PC-9 (cell line): ENCODE results near the gene ADSL. TPM values are rescaled to one million over a fixed set of nuclear protein-coding genes. Genes with fewer than 3 reads are reported as not detected.

ENCODE experiments used
- BruUV-seq: library from RNA; stranded (reverse); fragments of 400-500 nt; replicated peaks from 2 replicates; lab custom pipeline; 2021; lab: Mats Ljungman, UMichigan
- CTCF ChIA-PET: fragments of 300-600 bp; sonication (Branson Sonifier 250); formaldehyde crosslinking; loops from one replicate; lab custom pipeline; 2022; ENCODE audit warnings: antibody characterized with exemption; lab: Charles Lee
- POLR2A ChIA-PET: fragments of 300-600 bp; sonication (Branson Sonifier 250); formaldehyde crosslinking; loops from one replicate; lab custom pipeline; 2022; ENCODE audit warnings: antibody characterized with exemption; ENCODE audit not compliant: unreplicated experiment; lab: Charles Lee
- DNase-seq, 2 experiments: peaks; one replicate each; pipeline versions ENCODE4 v3.0.0 to v3.0.0-alpha.2; 2015 to 2022; ENCODE audit warnings: mixed read lengths in 1 of 2
- H2AFZ ChIP-seq: fragments of 200-600 bp; sonication (generic); 2 replicates; pipeline ENCODE4 v1.8.1; 2017; ENCODE audit warnings: antibody characterized with exemption
- H3F3A ChIP-seq: fragments of 200-600 bp; sonication (generic); 2 replicates; pipeline ENCODE4 v1.8.1; 2017; ENCODE audit warnings: antibody characterized with exemption, mild to moderate bottlenecking, low read depth; ENCODE audit not compliant: insufficient read depth
- H3K27ac ChIP-seq: fragments of 200-600 bp; sonication (generic); 2 replicates; pipeline ENCODE4 v1.6.1; 2016; ENCODE audit warnings: mixed run types
- H3K27me3 ChIP-seq: fragments of 200-600 bp; sonication (generic); 2 replicates; pipeline ENCODE4 v1.6.1; 2016; ENCODE audit warnings: low read depth, mixed run types; ENCODE audit not compliant: insufficient read depth
- H3K36me3 ChIP-seq: fragments of 200-600 bp; sonication (generic); 2 replicates; pipeline ENCODE4 v1.6.1; 2016; ENCODE audit warnings: low read depth, mixed run types
- H3K4me1 ChIP-seq: fragments of 200-600 bp; sonication (generic); replicated peaks from 2 replicates; pipeline ENCODE4 v1.6.1; 2016; ENCODE audit warnings: mixed run types; ENCODE audit not compliant: insufficient read depth
- H3K4me2 ChIP-seq: fragments of 200-600 bp; sonication (generic); 2 replicates; pipeline ENCODE4 v1.6.1; 2017; ENCODE audit warnings: mixed run types
- H3K4me3 ChIP-seq: fragments of 200-600 bp; sonication (generic); 2 replicates; pipeline ENCODE4 v1.6.1; 2016; ENCODE audit warnings: mixed run types
- H3K79me2 ChIP-seq: fragments of 200-600 bp; sonication (generic); 2 replicates; pipeline ENCODE4 v1.6.1; 2017; ENCODE audit warnings: low read depth, mixed run types
- H3K9me2 ChIP-seq: fragments of 200-600 bp; sonication (generic); 2 replicates; pipeline ENCODE4 v1.8.1; 2017; ENCODE audit warnings: mild to moderate bottlenecking; ENCODE audit not compliant: insufficient read depth
- H3K9me3 ChIP-seq: fragments of 200-600 bp; sonication (generic); 2 replicates; pipeline ENCODE4 v1.8.1; 2016; ENCODE audit warnings: low read depth; ENCODE audit not compliant: insufficient read depth
- H4K20me1 ChIP-seq: fragments of 200-600 bp; sonication (generic); 2 replicates; pipeline ENCODE4 v1.8.1; 2017; ENCODE audit not compliant: insufficient read depth
- CTCF ChIP-seq: fragments of 200-600 bp; sonication (generic); conservative IDR thresholded peaks from 2 replicates; pipeline ENCODE4 v1.6.1; 2017; ENCODE audit warnings: mixed run types, antibody characterized with exemption, mild to moderate bottlenecking, moderate library complexity
- EZH2 ChIP-seq: fragments of 200-600 bp; sonication (generic); IDR thresholded peaks from 2 replicates; pipeline ENCODE4 v1.8.0; 2017; ENCODE audit warnings: antibody characterized with exemption, low read depth
- intact Hi-C: fragments of 100-400 bp; cut with micrococcal nuclease; formaldehyde crosslinking; loops from one replicate; pipeline ENCODE4 v1.10.0; 2022; ENCODE audit not compliant: unreplicated experiment
- total RNA-seq: library from RNA; stranded (reverse); gene quantifications from 2 replicates; pipeline ENCODE4 v1.2.3, GENCODE V29; 2021

ADSL gene
- total RNA-seq, 1 experiment from 2014 or later, result 56.2 TPM

- Histone ChIP-seq H3F3A (peaks cover 23% of the 10 kb centered on the region), H2AFZ (no peak overlapping the region), H3K79me2 (peaks cover 10% of the 10 kb centered on the region; the same call in 1 of the 2 replicates), H3K9me3 (no peaks in the 10 kb centered on the region), H3K9me2 (no peaks in the 10 kb centered on the region), H4K20me1 (no peaks in the 10 kb centered on the region), H3K4me3 (no peak overlapping the region), H3K4me2 (no peak overlapping the region), H3K27me3 (no peaks in the 10 kb centered on the region), H3K27ac (no peak overlapping the region), H3K36me3 (peaks cover 17% of the 10 kb centered on the region), H3K4me1 (peaks cover 27% of the 10 kb centered on the region)
- no peak for DNase-seq
- intact Hi-C loops, result no loop called here
- BruUV-seq, result no TSS peak
- ChIA-PET POLR2A (no interaction called here), CTCF (no interaction called here)
- TF ChIP-seq EZH2 (no peak), CTCF (no peak)
These were observed 55.2 kb downstream of the ADSL start for GRCh38 chr22:40401532-40401931.

GRCh38 chr22:40401981-40402406, 55.7 kb downstream of the ADSL start:
- Histone ChIP-seq H3K79me2 (peaks cover 10% of the 10 kb centered on the region; the same call in 1 of the 2 replicates), H3K4me1 (peaks cover 23% of the 10 kb centered on the region), H3K4me3 (no peak overlapping the region), H4K20me1 (no peaks in the 10 kb centered on the region), H3K4me2 (no peak overlapping the region), H3F3A (peaks cover 20% of the 10 kb centered on the region), H3K27ac (no peak overlapping the region), H3K9me3 (no peaks in the 10 kb centered on the region), H2AFZ (no peak overlapping the region), H3K27me3 (no peaks in the 10 kb centered on the region), H3K9me2 (no peaks in the 10 kb centered on the region), H3K36me3 (peaks cover 20% of the 10 kb centered on the region)
- CTCF ChIA-PET, result no interaction called here
- no peak for DNase-seq
- no TSS peak for BruUV-seq
- intact Hi-C loops, result no loop called here
- POLR2A ChIA-PET, result no interaction called here
- no peak for TF ChIP-seq CTCF
- TF ChIP-seq EZH2, result no peak

- no peaks in the 10 kb centered on the region for H3K9me3 ChIP-seq
- POLR2A ChIA-PET, result no interaction called here
- DNase-seq, result no peak
- intact Hi-C loops, result no loop called here
- no peaks in the 10 kb centered on the region for H3K27me3 ChIP-seq
- H3K4me1 ChIP-seq, result peaks cover 11% of the 10 kb centered on the region
- no peak overlapping the region for H3K4me3 ChIP-seq
- CTCF ChIA-PET, result no interaction called here
- no peaks in the 10 kb centered on the region for H4K20me1 ChIP-seq
- H3K27ac ChIP-seq, result no peak overlapping the region
- no TSS peak for BruUV-seq
- H3K4me2 ChIP-seq, result no peak overlapping the region
- H3K79me2 ChIP-seq, result peaks cover 10% of the 10 kb centered on the region; the same call in 1 of the 2 replicates
- H2AFZ ChIP-seq, result no peak overlapping the region
- no peak for TF ChIP-seq CTCF
- TF ChIP-seq EZH2, result no peak
- H3K9me2 ChIP-seq, result no peaks in the 10 kb centered on the region
- peaks cover 11% of the 10 kb centered on the region; the same call in 1 of the 2 replicates for H3F3A ChIP-seq
- H3K36me3 ChIP-seq, result peaks cover 28% of the 10 kb centered on the region
These were observed 56.8 kb downstream of the ADSL start for GRCh38 chr22:40403141-40403540.
